GM19193 (cell line): Measurements from ENCODE around the gene CKS1B.
A peak's percentile ranks its signal among the peaks of the same experiment; 100 is the strongest.

Experiments used
- POLR2A ChIP-seq: IDR thresholded peaks from 4 replicates; pipeline ENCODE4 v1.6.1; 2011; ENCODE audit not compliant: insufficient read depth, insufficient read length; ENCODE audit errors: extremely low read depth

CKS1B gene

GRCh38 chr1:155000411-155000725 lies 25.9 kb downstream of the CKS1B start:
- no peak for TF ChIP-seq POLR2A

GRCh38 chr1:155000726-155001424 lies 26.4 kb downstream of the CKS1B start:
- peak; percentile 65 for TF ChIP-seq POLR2A

- TF ChIP-seq POLR2A, result no peak
Observed at GRCh38 chr1:155001425-155001674, 26.9 kb downstream of the CKS1B start.

- no peak for TF ChIP-seq POLR2A
Observed at GRCh38 chr1:155001675-155002463, 27.4 kb downstream of the CKS1B start.

GRCh38 chr1:155002464-155003226 lies 28.2 kb downstream of the CKS1B start, which contains the start of gene ZBTB7B:
Gene ZBTB7B (plus strand): TSS chr1:155002802. CDS start chr1:155014661, 11,859 bp downstream.
- TF ChIP-seq POLR2A, result no peak

- no peak for TF ChIP-seq POLR2A
Observed at GRCh38 chr1:155003227-155003765, 28.8 kb downstream of the CKS1B start.

GRCh38 chr1:155003766-155004351 lies 29.4 kb downstream of the CKS1B start:
- TF ChIP-seq POLR2A, result no peak

- no peak for TF ChIP-seq POLR2A
Observed at GRCh38 chr1:155004352-155005075, 30.0 kb downstream of the CKS1B start.

GRCh38 chr1:155005076-155006011 lies 30.9 kb downstream of the CKS1B start:
- TF ChIP-seq POLR2A, result no peak

- no peak for TF ChIP-seq POLR2A
Observed at GRCh38 chr1:155006601-155007101, 32.2 kb downstream of the CKS1B start.

GRCh38 chr1:155007251-155007828 lies 32.9 kb downstream of the CKS1B start:
- no peak for TF ChIP-seq POLR2A

GRCh38 chr1:155008015-155008941 lies 33.8 kb downstream of the CKS1B start:
- TF ChIP-seq POLR2A, result no peak
